GM19351 (cell line): Measurements from ENCODE around the gene AFAP1L1.

Experiments
- ATAC-seq: cut with Tn5 transposase; IDR thresholded peaks from one replicate; pipeline ENCODE4 v1.9.1; 2021; ENCODE audit warnings: mild to moderate bottlenecking, moderate library complexity; ENCODE audit not compliant: unreplicated experiment

Gene AFAP1L1

GRCh38 chr5:149271716-149272563, at the start of gene AFAP1L1:
TSS of gene AFAP1L1 (plus strand) at chr5:149271859. CDS start at chr5:149271969, 110 bp downstream.
- no peak for ATAC-seq

GRCh38 chr5:149223081-149223848, 48.4 kb upstream of the AFAP1L1 start:
- no peak for ATAC-seq

GRCh38 chr5:149224282-149224681, 47.4 kb upstream of the AFAP1L1 start:
- no peak for ATAC-seq

- ATAC-seq = no peak
Measured at GRCh38 chr5:149227168-149227826, 44.4 kb upstream of the AFAP1L1 start.

- no peak for ATAC-seq
Measured at GRCh38 chr5:149228618-149229297, 42.9 kb upstream of the AFAP1L1 start.

- ATAC-seq = no peak
Measured at GRCh38 chr5:149229298-149229937, 42.2 kb upstream of the AFAP1L1 start.

GRCh38 chr5:149235841-149236240, 35.8 kb upstream of the AFAP1L1 start:
- ATAC-seq = no peak

GRCh38 chr5:149237662-149238061, 34.0 kb upstream of the AFAP1L1 start:
- ATAC-seq = no peak

- no peak for ATAC-seq
Measured at GRCh38 chr5:149238540-149238939, 33.1 kb upstream of the AFAP1L1 start.

- no peak for ATAC-seq
Measured at GRCh38 chr5:149239917-149240316, 31.7 kb upstream of the AFAP1L1 start.

GRCh38 chr5:149240354-149240998, 31.2 kb upstream of the AFAP1L1 start:
- ATAC-seq = peak; percentile 51

- no peak for ATAC-seq
Measured at GRCh38 chr5:149242339-149242738, 29.3 kb upstream of the AFAP1L1 start.

GRCh38 chr5:149246906-149247305, 24.8 kb upstream of the AFAP1L1 start:
- no peak for ATAC-seq

- ATAC-seq = no peak
Measured at GRCh38 chr5:149247726-149248125, 23.9 kb upstream of the AFAP1L1 start.

GRCh38 chr5:149251546-149251945, 20.1 kb upstream of the AFAP1L1 start:
- no peak for ATAC-seq

- ATAC-seq = no peak
Measured at GRCh38 chr5:149254506-149254905, 17.2 kb upstream of the AFAP1L1 start.

- no peak for ATAC-seq
Measured at GRCh38 chr5:149256451-149256850, 15.2 kb upstream of the AFAP1L1 start.

GRCh38 chr5:149257131-149257530, 14.5 kb upstream of the AFAP1L1 start:
- ATAC-seq = no peak

GRCh38 chr5:149257889-149258705, 13.6 kb upstream of the AFAP1L1 start:
- no peak for ATAC-seq
